Activated naive CD4-positive, alpha-beta T cell treated with anti-CD3 and anti-CD28 coated beads for 36 hours (primary cell): Measurements from ENCODE around the gene CHMP2A. TPM values are rescaled to one million over a fixed set of nuclear protein-coding genes. Genes with fewer than 3 reads are reported as not detected.
A peak's percentile ranks its signal among the peaks of the same experiment; 100 is the strongest.

ENCODE experiments used
- microRNA-seq: library from miRNA; unstranded; fragments of <30 nt; microRNA quantifications from one replicate; pipeline ENCODE4 v1.2.0, GENCODE V29; 2022; ENCODE audit warnings: borderline microRNAs expressed, borderline replicate concordance
- total RNA-seq, 2 experiments: library from RNA; stranded (reverse); gene quantifications; one replicate each; pipeline ENCODE4 v1.2.3, GENCODE V29; 2021

The CHMP2A gene
- total RNA-seq, 2 experiments from 2014 or later, result 109 to 111 TPM

Small RNAs within 50 kb of the gene (microRNA-seq; reads per million reads assigned to microRNA genes)
- 6.0 reads per million, percentile 7 among the genes with 10 or more reads in this experiment for gene MIR6807

Other genes starting within 250 kb of the CHMP2A start
- gene ERVK3-1, start 249.7 kb downstream of the CHMP2A start, total RNA-seq, result 10 to 100 TPM; 24.5 to 27.7 TPM
- 1 to 10 TPM; 1.2 to 1.3 TPM for gene ZSCAN22, start 228.1 kb downstream of the CHMP2A start, total RNA-seq
- gene A1BG, start 201.6 kb downstream of the CHMP2A start, total RNA-seq, result 1 to 10 TPM; 6.1 to 7.4 TPM
- under 1 TPM; 0.40 to 0.41 TPM for gene ZNF497, start 192.4 kb downstream of the CHMP2A start, total RNA-seq
- gene ZNF837, start 174.1 kb downstream of the CHMP2A start, total RNA-seq, result 1 to 10 TPM; 1.7 to 1.9 TPM
- 1,000 to 10,000 TPM; 1,806 to 1,853 TPM for gene RPS5, start 167.8 kb downstream of the CHMP2A start, total RNA-seq
- under 1 TPM in 1 of 2 experiments, not detected in 1; 0.32 TPM for gene RNF225, start 159.4 kb downstream of the CHMP2A start, total RNA-seq
- gene ZNF584, start 146.5 kb downstream of the CHMP2A start, total RNA-seq, result 1 to 10 TPM; 3.4 to 4.8 TPM
- gene ZNF132, start 115.0 kb downstream of the CHMP2A start, total RNA-seq, result 1 to 10 TPM; 2.8 to 2.9 TPM
- 1 to 10 TPM; 5.8 to 6.2 TPM for gene ZNF324B, start 103.5 kb downstream of the CHMP2A start, total RNA-seq
- 1 to 10 TPM; 2.4 to 3.0 TPM for gene ZNF324, start 88.0 kb downstream of the CHMP2A start, total RNA-seq
- gene ZNF446, start 78.8 kb downstream of the CHMP2A start, total RNA-seq, result 1 to 10 TPM; 2.6 to 2.9 TPM
- gene SLC27A5, start 43.1 kb downstream of the CHMP2A start, total RNA-seq, result 10 to 100 TPM; 13.8 to 14.4 TPM
- gene ZBTB45, start 35.3 kb downstream of the CHMP2A start, total RNA-seq, result 1 to 10 TPM; 5.5 to 6.0 TPM
- gene TRIM28, start 11.0 kb downstream of the CHMP2A start, total RNA-seq, result 100 to 1,000 TPM; 475 to 483 TPM
- 10 to 100 TPM; 91.4 to 93.6 TPM for gene UBE2M, start 3.5 kb upstream of the CHMP2A start, total RNA-seq
- 10 to 100 TPM; 13.3 to 13.4 TPM for gene MZF1, start 18.2 kb upstream of the CHMP2A start, total RNA-seq